ENCODE results near the gene KAZALD1.

KAZALD1 gene

GRCh38 chr10:101112799-101113594 lies 51.2 kb downstream of the KAZALD1 start:
- H3K4me3 Mint-ChIP-seq: no peak overlapping the region
- no peaks in the 10 kb centered on the region for H3K4me1 Mint-ChIP-seq
- no peaks in the 10 kb centered on the region for H3K9me3 Mint-ChIP-seq
- H3K27ac Mint-ChIP-seq: no peak overlapping the region
- peaks cover 14% of the 10 kb centered on the region for H3K27me3 Mint-ChIP-seq
- H3K36me3 Mint-ChIP-seq: no peaks in the 10 kb centered on the region

DNA sequence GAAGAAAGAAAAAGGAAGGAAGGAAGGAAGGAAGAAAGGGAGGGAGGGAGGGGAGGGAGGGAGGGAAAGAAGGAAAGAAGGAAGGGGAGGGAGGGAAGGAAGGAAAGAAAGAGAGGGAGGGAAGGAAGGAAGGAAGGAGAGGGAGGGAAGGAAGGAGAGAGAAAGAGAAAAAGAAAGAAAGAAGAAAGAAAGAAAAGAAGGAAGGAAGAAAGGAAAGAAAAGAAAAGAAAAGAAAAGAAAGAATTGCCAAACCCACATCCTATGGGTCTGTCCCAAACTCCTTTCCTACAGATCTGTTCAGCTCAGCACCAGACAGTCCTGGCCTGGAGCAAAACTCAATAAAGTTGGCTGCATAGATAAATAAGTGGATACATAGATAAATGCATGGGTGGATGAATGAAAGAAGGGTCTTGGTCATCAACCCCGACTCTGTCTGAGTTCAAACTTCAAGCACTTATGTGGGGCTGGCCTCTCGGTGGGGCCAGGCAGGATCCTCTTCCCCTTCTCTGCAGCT lies 52.2 kb downstream of the KAZALD1 start:
- peaks cover 14% of the 10 kb centered on the region for H3K27me3 Mint-ChIP-seq
- H3K9me3 Mint-ChIP-seq: no peaks in the 10 kb centered on the region
- H3K4me1 Mint-ChIP-seq: no peaks in the 10 kb centered on the region
- H3K36me3 Mint-ChIP-seq: no peaks in the 10 kb centered on the region
- no peak overlapping the region for H3K27ac Mint-ChIP-seq
- H3K4me3 Mint-ChIP-seq: no peak overlapping the region

DNA sequence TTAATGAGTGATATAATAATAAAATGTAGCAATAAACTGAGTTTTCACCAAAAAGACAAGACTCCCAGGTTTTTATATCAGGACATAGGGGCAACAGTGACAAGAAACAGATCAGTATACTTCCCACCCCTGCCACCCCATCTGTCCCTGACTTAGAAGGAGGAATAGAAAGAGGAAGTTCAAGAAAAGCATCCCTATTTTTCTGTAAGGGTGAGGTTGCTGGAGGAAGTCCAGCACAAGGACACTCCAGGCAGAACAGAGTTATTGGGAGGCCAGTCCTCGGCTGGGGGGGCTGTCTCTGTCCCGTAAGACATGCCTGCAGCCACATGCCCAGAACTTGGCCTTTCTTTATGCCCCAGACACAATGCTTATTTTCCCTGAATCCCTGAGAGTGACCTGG lies 52.9 kb downstream of the KAZALD1 start:
- no peaks in the 10 kb centered on the region for H3K9me3 Mint-ChIP-seq

More for the DNA sequence above, 52.9 kb downstream of the KAZALD1 start:
- Mint-ChIP-seq H3K27me3 (peaks cover 14% of the 10 kb centered on the region), H3K27ac (no peak overlapping the region), H3K4me1 (no peaks in the 10 kb centered on the region), H3K36me3 (no peaks in the 10 kb centered on the region), H3K4me3 (no peak overlapping the region)

Measured in activated naive CD4-positive, alpha-beta T cell treated with anti-CD3 and anti-CD28 coated beads, Interleukin-2, amount 50 U/mL, for 24 hours (primary cell).